Endothelial cell of umbilical vein (primary cell): ENCODE measurements around the gene MAFF.

Experiments used
- CTCF ChIP-seq, 2 donors: IDR thresholded peaks; 1 replicate in 1 of 2; 2 replicates in 1 of 2; pipeline ENCODE4 v1.5.1; 2011; ENCODE audit warnings: low read length in 2 of 2, mild to moderate bottlenecking in 2 of 2, moderate library complexity in 2 of 2, control low read depth in 1 of 2, inconsistent platforms in 1 of 2, low read depth in 1 of 2; ENCODE audit not compliant: insufficient read depth in 1 of 2; ENCODE audit errors: extremely low read depth in 1 of 2
- EZH2 ChIP-seq: IDR thresholded peaks from 2 replicates; pipeline ENCODE4 v1.6.1; 2012; ENCODE audit warnings: borderline replicate concordance, low read depth, mild to moderate bottlenecking, moderate library complexity, low read length, inconsistent platforms; ENCODE audit not compliant: severe bottlenecking
- GATA2 ChIP-seq: IDR thresholded peaks from 2 replicates; pipeline ENCODE4 v1.7.0; 2011; ENCODE audit warnings: low read depth, mild to moderate bottlenecking, moderate library complexity, mixed read lengths, low read length; ENCODE audit not compliant: insufficient read length, insufficient read depth
- POLR2A ChIP-seq: IDR thresholded peaks from 2 replicates; pipeline ENCODE4 v1.6.1; 2012; ENCODE audit warnings: low read depth, mild to moderate bottlenecking, control low read depth, low read length
- POLR2AphosphoS5 ChIP-seq: IDR thresholded peaks from 2 replicates; pipeline ENCODE4 v1.6.1; 2012; ENCODE audit warnings: low read depth, mild to moderate bottlenecking, control low read depth, low read length, moderate library complexity; ENCODE audit not compliant: insufficient read depth
- TF ChIP-seq, protein P1 (sequence below): IDR thresholded peaks from 2 replicates; pipeline ENCODE4 v1.6.1; 2011; ENCODE audit not compliant: insufficient read depth, insufficient read length

- no peak for TF ChIP-seq CTCF (IDR thresholded peaks at IDR 0.05; ENCODE audit: extremely low read depth in 1 of 2, insufficient read depth in 1 of 2, low read depth in 1 of 2, low read length in 2 of 2)
- TF ChIP-seq EZH2: no peak
- no peak for TF ChIP-seq POLR2AphosphoS5
- no peak for TF ChIP-seq POLR2A
- TF ChIP-seq, protein P1, sequence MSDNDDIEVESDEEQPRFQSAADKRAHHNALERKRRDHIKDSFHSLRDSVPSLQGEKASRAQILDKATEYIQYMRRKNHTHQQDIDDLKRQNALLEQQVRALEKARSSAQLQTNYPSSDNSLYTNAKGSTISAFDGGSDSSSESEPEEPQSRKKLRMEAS: no peak
- TF ChIP-seq GATA2: no peak
These were observed 20.8 kb upstream of the MAFF start for GRCh38 chr22:38180841-38181452.
